ENCODE data around the gene STPG3.

Gene STPG3

DNA sequence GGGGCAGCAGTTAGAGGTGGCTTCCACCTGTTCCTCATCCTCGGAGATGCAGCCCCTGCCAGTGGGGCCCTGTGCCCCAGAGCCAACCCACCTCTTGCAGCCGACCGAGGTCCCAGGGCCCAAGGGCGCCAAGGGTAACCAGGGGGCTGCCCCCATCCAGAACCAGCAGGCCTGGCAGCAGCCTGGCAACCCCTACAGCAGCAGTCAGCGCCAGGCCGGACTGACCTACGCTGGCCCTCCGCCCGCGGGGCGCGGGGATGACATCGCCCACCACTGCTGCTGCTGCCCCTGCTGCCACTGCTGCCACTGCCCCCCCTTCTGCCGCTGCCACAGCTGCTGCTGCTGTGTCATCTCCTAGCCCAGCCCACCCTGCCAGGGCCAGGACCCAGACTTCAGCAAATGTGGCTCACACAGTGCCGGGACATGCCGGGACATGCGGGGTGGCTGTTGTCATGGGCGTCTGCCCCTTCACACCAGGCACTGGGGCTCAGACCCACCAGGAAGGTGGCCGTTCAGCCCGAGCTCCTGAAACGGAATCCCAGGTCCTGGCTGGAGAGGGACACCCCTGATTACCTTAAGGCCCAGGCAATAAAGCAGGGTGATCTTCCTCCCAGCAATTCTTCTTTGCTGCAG is 25.3 kb upstream of the STPG3 start:
- DNase-seq (ENCODE audit: low read depth in 1 of 2, low spot score in 1 of 2), result no peak
- Histone ChIP-seq H3K27me3 (ENCODE audit: insufficient read depth, poor library complexity, severe bottlenecking) (no peaks in the 10 kb centered on the region), H3K27ac (replicated peaks) (no peak overlapping the region), H3K4me3 (replicated peaks; ENCODE audit: insufficient read depth, low read length) (no peak overlapping the region)
- TF ChIP-seq, protein P1, sequence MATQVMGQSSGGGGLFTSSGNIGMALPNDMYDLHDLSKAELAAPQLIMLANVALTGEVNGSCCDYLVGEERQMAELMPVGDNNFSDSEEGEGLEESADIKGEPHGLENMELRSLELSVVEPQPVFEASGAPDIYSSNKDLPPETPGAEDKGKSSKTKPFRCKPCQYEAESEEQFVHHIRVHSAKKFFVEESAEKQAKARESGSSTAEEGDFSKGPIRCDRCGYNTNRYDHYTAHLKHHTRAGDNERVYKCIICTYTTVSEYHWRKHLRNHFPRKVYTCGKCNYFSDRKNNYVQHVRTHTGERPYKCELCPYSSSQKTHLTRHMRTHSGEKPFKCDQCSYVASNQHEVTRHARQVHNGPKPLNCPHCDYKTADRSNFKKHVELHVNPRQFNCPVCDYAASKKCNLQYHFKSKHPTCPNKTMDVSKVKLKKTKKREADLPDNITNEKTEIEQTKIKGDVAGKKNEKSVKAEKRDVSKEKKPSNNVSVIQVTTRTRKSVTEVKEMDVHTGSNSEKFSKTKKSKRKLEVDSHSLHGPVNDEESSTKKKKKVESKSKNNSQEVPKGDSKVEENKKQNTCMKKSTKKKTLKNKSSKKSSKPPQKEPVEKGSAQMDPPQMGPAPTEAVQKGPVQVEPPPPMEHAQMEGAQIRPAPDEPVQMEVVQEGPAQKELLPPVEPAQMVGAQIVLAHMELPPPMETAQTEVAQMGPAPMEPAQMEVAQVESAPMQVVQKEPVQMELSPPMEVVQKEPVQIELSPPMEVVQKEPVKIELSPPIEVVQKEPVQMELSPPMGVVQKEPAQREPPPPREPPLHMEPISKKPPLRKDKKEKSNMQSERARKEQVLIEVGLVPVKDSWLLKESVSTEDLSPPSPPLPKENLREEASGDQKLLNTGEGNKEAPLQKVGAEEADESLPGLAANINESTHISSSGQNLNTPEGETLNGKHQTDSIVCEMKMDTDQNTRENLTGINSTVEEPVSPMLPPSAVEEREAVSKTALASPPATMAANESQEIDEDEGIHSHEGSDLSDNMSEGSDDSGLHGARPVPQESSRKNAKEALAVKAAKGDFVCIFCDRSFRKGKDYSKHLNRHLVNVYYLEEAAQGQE (IDR thresholded peaks at IDR 0.05; ENCODE audit: insufficient replicate concordance, low read depth), result no peak
- no peak for TF ChIP-seq GABPA (IDR thresholded peaks at IDR 0.05; ENCODE audit: low read depth)
- TF ChIP-seq, protein P2, sequence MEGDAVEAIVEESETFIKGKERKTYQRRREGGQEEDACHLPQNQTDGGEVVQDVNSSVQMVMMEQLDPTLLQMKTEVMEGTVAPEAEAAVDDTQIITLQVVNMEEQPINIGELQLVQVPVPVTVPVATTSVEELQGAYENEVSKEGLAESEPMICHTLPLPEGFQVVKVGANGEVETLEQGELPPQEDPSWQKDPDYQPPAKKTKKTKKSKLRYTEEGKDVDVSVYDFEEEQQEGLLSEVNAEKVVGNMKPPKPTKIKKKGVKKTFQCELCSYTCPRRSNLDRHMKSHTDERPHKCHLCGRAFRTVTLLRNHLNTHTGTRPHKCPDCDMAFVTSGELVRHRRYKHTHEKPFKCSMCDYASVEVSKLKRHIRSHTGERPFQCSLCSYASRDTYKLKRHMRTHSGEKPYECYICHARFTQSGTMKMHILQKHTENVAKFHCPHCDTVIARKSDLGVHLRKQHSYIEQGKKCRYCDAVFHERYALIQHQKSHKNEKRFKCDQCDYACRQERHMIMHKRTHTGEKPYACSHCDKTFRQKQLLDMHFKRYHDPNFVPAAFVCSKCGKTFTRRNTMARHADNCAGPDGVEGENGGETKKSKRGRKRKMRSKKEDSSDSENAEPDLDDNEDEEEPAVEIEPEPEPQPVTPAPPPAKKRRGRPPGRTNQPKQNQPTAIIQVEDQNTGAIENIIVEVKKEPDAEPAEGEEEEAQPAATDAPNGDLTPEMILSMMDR (IDR thresholded peaks at IDR 0.05; ENCODE audit: insufficient read depth, low read length), result no peak
- no peak for TF ChIP-seq POLR2AphosphoS5 (IDR thresholded peaks at IDR 0.05; ENCODE audit: low read depth)
- no peak for TF ChIP-seq SPI1 (IDR thresholded peaks at IDR 0.05; ENCODE audit: borderline replicate concordance, low read depth)

DNA sequence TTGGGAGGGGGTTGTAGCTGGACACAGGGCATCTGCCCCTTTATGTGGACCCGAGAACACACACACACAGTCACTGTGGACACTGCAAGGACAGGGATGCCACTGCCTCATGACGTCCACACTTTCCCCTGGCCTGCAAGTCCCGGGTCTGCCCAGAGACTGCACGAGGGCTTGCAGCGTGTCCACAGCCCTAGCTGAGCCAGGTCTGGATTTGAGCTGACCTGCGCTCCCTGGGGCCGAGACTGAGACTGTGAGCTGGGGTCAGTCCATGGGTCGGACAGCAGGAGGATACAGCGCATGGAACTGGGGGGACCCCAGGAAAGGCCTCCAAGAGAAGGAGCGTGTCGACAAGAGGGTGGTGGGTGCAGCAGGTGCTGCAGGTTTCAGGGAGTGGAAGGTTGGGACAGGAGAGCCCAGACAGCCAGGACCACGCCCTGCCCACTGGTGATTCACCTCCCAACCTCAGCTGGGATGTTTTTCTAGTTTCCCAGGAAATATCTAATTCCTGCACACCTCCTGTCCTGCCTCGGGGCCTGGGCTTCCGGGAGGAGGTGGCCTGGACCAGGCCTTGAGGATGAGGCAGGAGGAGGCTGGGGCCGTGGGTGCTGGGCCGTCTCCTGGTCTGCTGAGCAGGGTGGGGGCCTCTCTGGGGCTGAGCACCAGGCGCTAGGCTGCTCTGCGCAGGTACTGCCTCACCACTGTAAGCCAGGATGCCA is 24.6 kb upstream of the STPG3 start:
- TF ChIP-seq, protein P1 (IDR thresholded peaks at IDR 0.05; ENCODE audit: insufficient replicate concordance, low read depth), result no peak
- TF ChIP-seq, protein P2 (IDR thresholded peaks at IDR 0.05; ENCODE audit: insufficient read depth, low read length), result no peak
- TF ChIP-seq SPI1 (IDR thresholded peaks at IDR 0.05; ENCODE audit: borderline replicate concordance, low read depth) (no peak), GABPA (IDR thresholded peaks at IDR 0.05; ENCODE audit: low read depth) (no peak), POLR2AphosphoS5 (IDR thresholded peaks at IDR 0.05; ENCODE audit: low read depth) (no peak)
- Histone ChIP-seq H3K27me3 (ENCODE audit: insufficient read depth, poor library complexity, severe bottlenecking) (no peaks in the 10 kb centered on the region), H3K27ac (replicated peaks) (no peak overlapping the region), H3K4me3 (replicated peaks; ENCODE audit: insufficient read depth, low read length) (no peak overlapping the region)
- no peak for DNase-seq (ENCODE audit: low read depth in 1 of 2, low spot score in 1 of 2)

DNA sequence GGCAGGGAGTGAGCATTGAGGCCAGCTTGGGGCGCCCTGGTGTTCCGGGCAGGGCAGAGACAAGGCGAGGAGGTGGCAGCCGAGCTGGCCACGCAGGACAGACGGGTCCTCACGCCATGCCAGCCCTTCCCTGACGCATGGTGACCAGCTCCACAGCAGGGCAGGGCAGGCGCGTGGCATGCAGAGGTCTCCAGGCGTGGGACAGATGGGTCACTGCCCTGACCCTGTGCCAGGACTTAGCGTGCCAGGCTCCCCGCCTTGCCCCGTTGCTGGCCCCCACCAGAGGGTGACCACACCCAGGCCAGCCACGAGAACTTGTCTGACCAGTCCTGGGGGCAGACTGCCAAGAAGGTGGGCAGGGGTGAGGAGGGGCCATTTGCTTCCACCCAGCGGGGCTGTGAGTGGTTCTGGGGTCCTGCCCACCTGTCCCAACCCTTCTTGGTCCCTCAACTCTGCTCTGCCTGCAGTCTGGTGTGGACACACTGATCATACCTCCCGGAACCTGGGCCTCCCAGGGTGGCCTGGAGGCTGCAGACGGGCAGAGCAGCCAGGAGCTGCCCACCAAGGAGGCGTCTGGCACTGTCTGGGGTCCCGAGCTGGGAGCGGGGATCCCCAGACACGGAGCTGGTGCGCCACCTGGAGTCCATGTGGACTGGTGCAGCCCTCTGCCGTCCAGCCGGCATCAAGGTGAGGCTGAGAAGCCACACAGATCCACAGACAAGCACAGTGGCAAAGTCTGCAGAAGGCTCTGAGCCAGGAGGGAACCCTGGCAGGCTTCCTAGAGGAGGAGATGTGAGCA is 23.8 kb upstream of the STPG3 start, which contains the start of gene RNF224:
RNF224 (plus strand) TSS at position 449 of the 799 bp plus-strand sequence. CDS start 834 bp downstream, outside the sequence.
- H3K4me3 ChIP-seq (replicated peaks; ENCODE audit: insufficient read depth, low read length), result no peak within 1 kb of the TSS
- H3K27ac ChIP-seq (replicated peaks), result no peak within 1 kb of the TSS
- DNase-seq (ENCODE audit: low read depth in 1 of 2, low spot score in 1 of 2), result peak; percentile 60 to 82
- no peaks in the 10 kb centered on the region for H3K27me3 ChIP-seq (ENCODE audit: insufficient read depth, poor library complexity, severe bottlenecking)
- TF ChIP-seq, protein P2 (IDR thresholded peaks at IDR 0.05; ENCODE audit: insufficient read depth, low read length), result peak; percentile 95
- TF ChIP-seq, protein P1 (IDR thresholded peaks at IDR 0.05; ENCODE audit: insufficient replicate concordance, low read depth), result no peak
- no peak for TF ChIP-seq SPI1 (IDR thresholded peaks at IDR 0.05; ENCODE audit: borderline replicate concordance, low read depth)
- no peak for TF ChIP-seq POLR2AphosphoS5 (IDR thresholded peaks at IDR 0.05; ENCODE audit: low read depth)
